HG03521 (cell line): Measurements from ENCODE around the gene TTC22.

Experiments used
- ATAC-seq: cut with Tn5 transposase; IDR thresholded peaks from one replicate; pipeline ENCODE4 v1.9.1; 2021; ENCODE audit warnings: mild to moderate bottlenecking, moderate library complexity; ENCODE audit not compliant: unreplicated experiment

Gene TTC22

GRCh38 chr1:54834007-54834541, 33.0 kb upstream of the TTC22 start:
- no peak for ATAC-seq

DNA sequence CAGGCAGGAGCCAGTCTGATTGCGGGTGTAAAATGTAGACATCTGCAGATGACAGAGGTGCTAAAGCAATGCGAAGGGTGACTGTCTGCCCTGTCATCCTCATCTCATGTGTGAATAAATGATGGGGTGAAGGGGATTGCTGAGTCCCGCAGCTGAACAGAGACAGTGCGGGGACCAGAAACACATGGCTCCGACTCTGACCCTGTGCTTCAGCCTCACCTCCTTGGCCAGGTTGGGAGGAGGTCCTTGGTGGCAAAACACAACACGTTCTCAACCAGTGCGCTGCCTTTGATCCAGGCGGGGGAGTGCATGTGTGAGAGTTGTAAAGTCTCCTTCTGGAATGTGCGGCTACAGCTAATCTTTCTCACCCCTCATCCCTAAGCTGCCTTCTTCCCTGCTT, 32.0 kb upstream of the TTC22 start:
- ATAC-seq, result no peak

GRCh38 chr1:54826226-54826816, 25.2 kb upstream of the TTC22 start:
- no peak for ATAC-seq

- no peak for ATAC-seq
Measured at GRCh38 chr1:54825696-54826095, 24.6 kb upstream of the TTC22 start.

DNA sequence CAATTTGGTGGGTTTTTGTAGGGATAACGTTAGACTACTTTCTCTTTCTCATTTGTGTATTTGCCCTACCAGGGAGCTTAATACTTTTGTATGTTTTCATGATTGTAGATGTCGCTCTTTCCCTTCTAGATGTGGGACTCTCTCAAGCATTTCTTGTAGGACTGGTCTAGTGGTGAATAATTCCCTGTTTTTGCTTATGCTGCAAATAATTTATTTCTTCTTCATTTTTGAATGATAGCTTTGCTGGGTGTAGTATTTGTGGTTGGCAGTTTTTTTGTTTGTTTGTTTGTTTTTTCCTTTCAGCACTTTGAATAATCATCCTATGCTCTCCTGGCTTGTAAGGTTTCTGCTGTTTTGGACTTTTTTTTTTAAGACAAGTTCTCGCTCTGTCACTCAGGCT, 22.5 kb upstream of the TTC22 start:
- ATAC-seq, result no peak

GRCh38 chr1:54819733-54820132, 18.6 kb upstream of the TTC22 start:
- no peak for ATAC-seq

DNA sequence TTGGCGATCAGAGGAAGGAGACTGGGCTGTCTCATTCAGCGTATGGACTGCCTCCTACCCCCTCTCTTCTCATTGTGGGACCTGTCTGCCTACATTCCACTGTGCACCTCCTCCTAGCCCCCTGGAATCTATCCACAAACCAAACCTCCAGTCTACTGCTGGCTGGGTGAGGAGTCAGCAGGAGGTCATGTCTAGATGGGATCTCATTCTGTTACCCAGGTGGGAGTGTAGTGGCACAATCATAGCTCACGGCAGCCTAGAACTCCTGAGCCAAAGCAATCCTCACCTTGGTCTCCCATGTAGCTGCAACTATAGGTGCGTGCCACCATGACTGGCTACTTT, 18.0 kb upstream of the TTC22 start:
- ATAC-seq, result no peak

- ATAC-seq, result no peak
Measured at GRCh38 chr1:54818461-54819194, 17.5 kb upstream of the TTC22 start.

DNA sequence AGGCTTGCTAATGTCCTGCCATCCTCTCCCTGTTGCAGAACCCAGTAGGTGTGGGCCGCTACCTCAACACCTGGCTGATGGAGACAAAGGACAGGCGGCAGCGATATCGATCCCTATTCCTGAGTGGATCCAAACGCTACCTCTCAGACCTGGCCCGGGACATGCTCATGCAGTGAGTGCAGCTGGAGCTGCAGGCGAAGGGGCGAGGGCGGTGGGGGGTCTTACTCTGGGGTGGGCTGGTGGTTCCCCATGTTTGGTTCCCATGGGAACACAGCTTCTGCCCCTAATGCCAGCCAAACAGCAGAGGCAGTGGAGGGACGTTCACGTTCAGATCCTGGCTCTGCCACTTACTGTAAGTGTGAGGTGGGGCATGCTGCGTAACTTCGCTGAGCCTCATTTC, 15.8 kb upstream of the TTC22 start:
- no peak for ATAC-seq

DNA sequence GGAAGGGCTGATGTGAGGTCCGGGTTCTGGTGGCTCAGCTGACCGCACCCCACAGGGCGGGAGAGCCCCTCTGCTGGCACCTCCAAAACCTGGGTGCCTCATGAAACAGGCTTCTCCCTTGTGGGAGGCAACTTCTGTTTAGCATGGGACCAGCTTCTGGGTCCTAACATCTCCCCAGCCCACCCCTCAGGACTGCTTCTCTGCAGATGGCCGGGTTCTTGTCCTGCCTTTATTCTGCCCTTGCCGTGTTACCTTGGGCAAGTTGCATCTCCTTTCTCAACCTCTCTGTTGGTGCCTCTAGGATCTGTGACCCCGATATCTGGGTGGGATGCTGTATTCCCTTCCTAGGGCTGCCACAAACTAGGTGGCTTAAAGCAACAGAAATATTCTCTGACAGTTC, 15.0 kb upstream of the TTC22 start:
- ATAC-seq, result no peak

- no peak for ATAC-seq
Measured at GRCh38 chr1:54815086-54815876, 14.2 kb upstream of the TTC22 start.

GRCh38 chr1:54814571-54814970, 13.4 kb upstream of the TTC22 start:
- ATAC-seq, result no peak

- ATAC-seq, result no peak
Measured at GRCh38 chr1:54814126-54814498, 13.0 kb upstream of the TTC22 start.

DNA sequence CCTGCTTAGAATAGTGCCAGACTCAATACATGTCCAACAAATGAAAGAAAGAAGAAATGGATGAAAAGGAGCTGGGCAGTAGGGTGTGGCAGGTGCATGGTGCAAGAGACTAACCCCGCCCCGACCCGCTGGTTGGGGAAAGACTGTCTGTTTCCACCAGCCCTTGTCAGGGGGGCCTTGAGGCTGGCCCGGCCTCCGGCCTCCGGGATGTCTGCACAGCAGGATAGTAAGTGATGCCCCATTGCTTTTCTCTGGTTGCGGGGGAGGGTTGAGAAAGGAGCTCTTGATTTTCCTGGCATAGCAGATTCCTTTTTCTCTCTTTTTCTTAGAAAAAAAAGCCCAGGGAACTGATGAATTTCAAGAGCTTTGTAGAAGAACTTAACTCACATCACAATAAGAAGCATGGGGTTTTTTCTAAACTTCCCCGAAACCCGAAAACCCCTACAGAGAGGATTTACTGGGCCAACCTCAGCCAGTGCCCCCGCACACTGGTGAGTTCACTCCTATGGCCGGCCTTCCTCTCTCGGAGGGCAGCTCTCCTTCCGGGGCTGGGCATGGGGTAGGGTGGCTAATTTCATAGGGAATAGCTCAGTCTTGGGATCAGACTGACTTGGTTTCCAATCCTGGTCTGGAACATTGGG, 12.5 kb upstream of the TTC22 start:
- ATAC-seq, result no peak

DNA sequence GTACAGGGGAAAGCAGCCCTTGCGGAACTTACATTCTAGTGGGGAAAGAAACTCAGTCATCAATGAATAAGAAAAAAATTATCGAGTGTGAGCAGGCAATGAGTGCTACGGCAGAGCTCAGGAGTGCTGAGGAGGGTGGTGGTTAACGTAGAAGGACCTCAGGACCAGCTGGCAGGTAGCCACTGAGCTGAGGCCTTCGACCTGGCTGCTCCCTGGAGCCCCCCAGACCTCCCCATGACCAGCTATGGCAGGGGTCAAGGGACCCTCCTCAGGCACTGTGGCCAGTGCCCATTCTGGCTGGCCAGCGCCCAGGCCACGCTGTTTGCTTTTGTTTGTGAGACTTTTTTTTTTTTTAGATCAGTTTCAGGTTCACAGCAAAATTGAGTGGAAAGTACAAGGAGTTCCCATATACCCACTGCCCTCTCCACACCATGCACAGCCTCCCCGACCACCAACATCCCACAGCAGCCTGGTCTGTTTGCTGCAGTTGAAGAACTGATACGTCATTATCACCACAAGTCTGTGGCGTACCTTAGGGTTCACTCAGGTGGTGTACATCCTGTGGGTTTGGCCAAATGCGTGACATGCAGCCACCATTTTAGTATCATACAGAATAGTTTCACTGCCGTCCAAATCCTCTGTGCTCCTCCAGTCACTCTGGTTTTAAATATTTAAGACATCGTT, 11.8 kb upstream of the TTC22 start:
- peak; percentile 41 for ATAC-seq

DNA sequence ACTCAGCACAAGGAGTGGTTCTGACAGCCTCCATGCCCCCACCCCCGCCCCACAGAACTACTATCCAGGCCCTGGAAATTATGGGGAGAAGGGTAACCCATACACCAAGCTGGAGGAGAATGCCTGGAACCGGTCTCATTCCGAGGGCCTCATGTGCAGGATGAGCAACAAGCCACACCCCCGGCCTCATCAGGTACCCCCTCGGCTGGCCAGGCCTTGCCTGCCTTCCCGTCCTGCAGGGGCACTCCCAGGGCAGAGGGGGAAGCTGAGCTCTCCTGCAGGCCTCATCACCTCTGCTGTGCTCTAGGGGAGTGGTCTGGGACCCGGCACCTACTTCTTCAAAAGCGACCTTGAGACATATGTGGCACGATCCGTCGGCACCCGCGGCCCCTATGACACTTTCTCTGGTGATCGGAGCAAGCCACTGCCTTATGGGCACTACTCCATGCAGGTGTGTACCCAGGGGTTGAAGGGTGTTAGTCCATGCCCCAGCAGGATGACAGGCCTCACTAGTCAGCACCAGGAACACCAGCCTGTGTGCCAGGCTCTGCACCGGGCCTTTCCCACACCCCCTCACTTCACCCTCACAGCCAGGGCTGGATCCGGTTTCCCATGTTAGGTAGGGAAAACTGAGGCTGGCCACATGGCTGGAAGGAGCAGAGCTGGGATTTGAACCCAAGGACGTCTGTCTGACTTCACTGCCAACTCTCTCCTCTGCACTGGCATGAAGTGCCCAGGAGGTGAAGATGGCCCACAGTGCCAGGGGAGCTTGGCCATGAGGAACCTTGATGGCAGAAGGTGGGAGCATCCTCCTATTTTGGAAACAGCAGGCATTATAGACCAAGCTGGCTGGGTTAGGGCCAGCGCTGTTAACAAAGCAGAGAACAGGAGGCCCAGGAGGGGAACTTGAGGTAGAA, 10.9 kb upstream of the TTC22 start:
- ATAC-seq, result no peak

DNA sequence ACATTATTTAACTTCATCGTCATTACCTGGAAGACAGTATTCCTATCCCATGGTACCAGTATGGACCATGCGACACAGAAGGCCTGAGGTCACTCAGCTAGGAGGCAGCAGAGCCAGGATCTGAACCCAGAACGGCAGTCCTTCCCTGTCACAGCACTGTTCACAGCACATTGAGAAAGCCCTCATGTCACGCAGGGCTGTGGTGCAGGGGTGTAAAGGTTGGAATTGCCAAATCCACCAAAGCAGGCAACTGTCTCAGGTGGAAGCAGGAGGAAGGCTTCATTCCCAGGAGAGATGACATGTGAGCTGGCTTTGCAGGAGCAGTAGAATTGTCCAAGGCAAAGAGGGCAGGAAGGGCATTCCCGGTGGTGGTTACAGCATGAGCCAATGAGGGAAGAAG, 9.9 kb upstream of the TTC22 start:
- ATAC-seq, result no peak

GRCh38 chr1:54810153-54810942, 9.2 kb upstream of the TTC22 start:
- peak; percentile 57 for ATAC-seq

DNA sequence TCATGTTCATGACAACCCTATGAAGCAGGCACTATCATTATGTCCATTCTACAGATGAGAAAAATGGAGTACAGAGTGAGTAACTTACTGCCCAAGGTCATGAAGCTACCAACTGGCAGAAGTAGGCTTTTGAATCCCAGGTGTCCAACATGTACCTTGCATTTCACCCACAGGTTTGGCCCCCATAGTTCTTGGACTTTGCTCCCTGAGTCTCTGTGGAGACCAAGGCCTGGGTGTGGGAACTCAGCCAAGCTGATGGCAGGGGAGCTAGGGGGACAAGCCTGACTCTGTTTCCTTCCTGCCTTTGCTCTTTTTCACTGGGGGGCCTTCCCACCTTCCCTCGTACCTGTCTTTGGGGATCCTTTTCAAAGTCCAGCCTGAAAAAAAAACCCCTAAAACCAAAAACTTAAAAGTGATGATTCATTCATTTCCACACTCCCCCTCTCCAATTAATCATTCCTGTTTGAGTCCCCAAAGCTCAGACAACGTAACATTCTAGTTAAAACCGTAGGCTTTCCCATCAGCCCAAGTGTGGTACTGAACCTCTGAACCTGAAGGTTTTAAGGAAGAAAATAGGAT, 8.5 kb upstream of the TTC22 start:
- ATAC-seq, result no peak
